ENCODE results near the gene CEP41. TPM values are rescaled to one million over a fixed set of nuclear protein-coding genes. Genes with fewer than 3 reads are reported as not detected.

Gene CEP41
- polyA plus RNA-seq = 12.8 TPM
- long read RNA-seq, donor 1, full-length matches to known transcripts = 4 of 4 reads
- long read RNA-seq, donor 1, partial matches to known transcripts = 0 of 4 reads
- long read RNA-seq, donor 1, other reads (novel, unspliced or antisense) = 0 of 4 reads
- long read RNA-seq, donor 2, full-length matches to known transcripts = 8 of 8 reads
- long read RNA-seq, donor 2, partial matches to known transcripts = 0 of 8 reads
- long read RNA-seq, donor 2, other reads (novel, unspliced or antisense) = 0 of 8 reads
- long read RNA-seq, donor 3, full-length matches to known transcripts = 6 of 6 reads
- long read RNA-seq, donor 3, partial matches to known transcripts = 0 of 6 reads
- long read RNA-seq, donor 3, other reads (novel, unspliced or antisense) = 0 of 6 reads
- long read RNA-seq, donor 4 = 0 reads
- long read RNA-seq, donor 5, full-length matches to known transcripts = 2 of 2 reads
- long read RNA-seq, donor 5, partial matches to known transcripts = 0 of 2 reads
- long read RNA-seq, donor 5, other reads (novel, unspliced or antisense) = 0 of 2 reads
- long read RNA-seq, donor 6, full-length matches to known transcripts = 5 of 5 reads
- long read RNA-seq, donor 6, partial matches to known transcripts = 0 of 5 reads
- long read RNA-seq, donor 6, other reads (novel, unspliced or antisense) = 0 of 5 reads
- long read RNA-seq, donor 7 = 0 reads
- long read RNA-seq, donor 8, full-length matches to known transcripts = 7 of 16 reads
- long read RNA-seq, donor 8, partial matches to known transcripts = 9 of 16 reads
- long read RNA-seq, donor 8, other reads (novel, unspliced or antisense) = 0 of 16 reads
- long read RNA-seq, donor 9, full-length matches to known transcripts = 3 of 10 reads
- long read RNA-seq, donor 9, partial matches to known transcripts = 7 of 10 reads
- long read RNA-seq, donor 9, other reads (novel, unspliced or antisense) = 0 of 10 reads
- long read RNA-seq, donor 10, full-length matches to known transcripts = 7 of 7 reads
- long read RNA-seq, donor 10, partial matches to known transcripts = 0 of 7 reads
- long read RNA-seq, donor 10, other reads (novel, unspliced or antisense) = 0 of 7 reads
- long read RNA-seq, donor 11, partial matches to known transcripts = 0 of 2 reads
- long read RNA-seq, donor 11, other reads (novel, unspliced or antisense) = 0 of 2 reads

- H3K36me3 ChIP-seq (ENCODE audit: control insufficient read depth, insufficient read depth, low read length) = no peaks in the 10 kb centered on the region
- no peaks in the 10 kb centered on the region for H3K9me3 ChIP-seq (ENCODE audit: control insufficient read depth, low read depth, low read length)
- H3K27ac ChIP-seq (ENCODE audit: low read length) = peak within 1 kb of the TSS; percentile 88
- no peaks in the 10 kb centered on the region for H3K27me3 ChIP-seq (ENCODE audit: control insufficient read depth, insufficient read depth, low read length)
- DNase-seq = peak; percentile 98
- peak within 1 kb of the TSS; percentile 88 for H3K4me3 ChIP-seq (ENCODE audit: low read length)
- no CpG with 5 or more reads among the region's 61 CpGs for WGBS (ENCODE audit: insufficient coverage, low lambda C conversion rate)
- peaks cover 7% of the 10 kb centered on the region for H3K4me1 ChIP-seq (ENCODE audit: control insufficient read depth, insufficient read depth, low read length)
Measured at GRCh38 chr7:130440527-130441365, at the start of gene CEP41. CEP41 (minus strand) TSS chr7:130441016; CDS start chr7:130440966, 50 bp downstream.

GRCh38 chr7:130490311-130490791, 49.5 kb upstream of the CEP41 start:
- Histone ChIP-seq H3K27me3 (ENCODE audit: control insufficient read depth, insufficient read depth, low read length) (peaks cover 8% of the 10 kb centered on the region), H3K4me1 (ENCODE audit: control insufficient read depth, insufficient read depth, low read length) (peaks cover 18% of the 10 kb centered on the region), H3K27ac (ENCODE audit: low read length) (peak overlapping the region; percentile 45), H3K36me3 (ENCODE audit: control insufficient read depth, insufficient read depth, low read length) (peaks cover 3% of the 10 kb centered on the region), H3K9me3 (ENCODE audit: control insufficient read depth, low read depth, low read length) (peaks cover 25% of the 10 kb centered on the region), H3K4me3 (ENCODE audit: low read length) (peak overlapping the region; percentile 43)
- 60% methylated on average over 2 of the region's 21 CpGs for WGBS (ENCODE audit: insufficient coverage, low lambda C conversion rate)
- peak in 1 of 2 donors; percentile 26 for DNase-seq

- H3K27ac ChIP-seq (ENCODE audit: low read length) = peak overlapping the region; percentile 10
- H3K9me3 ChIP-seq (ENCODE audit: control insufficient read depth, low read depth, low read length) = peaks cover 25% of the 10 kb centered on the region
- peaks cover 18% of the 10 kb centered on the region for H3K4me1 ChIP-seq (ENCODE audit: control insufficient read depth, insufficient read depth, low read length)
- no peak overlapping the region for H3K4me3 ChIP-seq (ENCODE audit: low read length)
- H3K36me3 ChIP-seq (ENCODE audit: control insufficient read depth, insufficient read depth, low read length) = no peaks in the 10 kb centered on the region
- no CpG with 5 or more reads among the region's 10 CpGs for WGBS (ENCODE audit: insufficient coverage, low lambda C conversion rate)
- H3K27me3 ChIP-seq (ENCODE audit: control insufficient read depth, insufficient read depth, low read length) = peaks cover 8% of the 10 kb centered on the region
- peak in 1 of 2 donors; percentile 17 for DNase-seq
Measured at GRCh38 chr7:130489140-130489983, 48.5 kb upstream of the CEP41 start.

GRCh38 chr7:130488392-130489139, 47.8 kb upstream of the CEP41 start:
- H3K9me3 ChIP-seq (ENCODE audit: control insufficient read depth, low read depth, low read length) = peaks cover 25% of the 10 kb centered on the region
- peaks cover 18% of the 10 kb centered on the region for H3K4me1 ChIP-seq (ENCODE audit: control insufficient read depth, insufficient read depth, low read length)
- H3K4me3 ChIP-seq (ENCODE audit: low read length) = no peak overlapping the region
- WGBS (ENCODE audit: insufficient coverage, low lambda C conversion rate) = no CpG with 5 or more reads among the region's 7 CpGs
- H3K27ac ChIP-seq (ENCODE audit: low read length) = no peak overlapping the region
- H3K36me3 ChIP-seq (ENCODE audit: control insufficient read depth, insufficient read depth, low read length) = no peaks in the 10 kb centered on the region
- no peak for DNase-seq
- H3K27me3 ChIP-seq (ENCODE audit: control insufficient read depth, insufficient read depth, low read length) = peaks cover 8% of the 10 kb centered on the region

GRCh38 chr7:130486954-130487436, 46.2 kb upstream of the CEP41 start:
- WGBS (ENCODE audit: insufficient coverage, low lambda C conversion rate) = 14% methylated on average over 2 of the region's 6 CpGs
- Histone ChIP-seq H3K4me3 (ENCODE audit: low read length) (peak overlapping the region; percentile 70), H3K4me1 (ENCODE audit: control insufficient read depth, insufficient read depth, low read length) (peaks cover 22% of the 10 kb centered on the region), H3K27ac (ENCODE audit: low read length) (peak overlapping the region; percentile 82), H3K9me3 (ENCODE audit: control insufficient read depth, low read depth, low read length) (peaks cover 16% of the 10 kb centered on the region), H3K27me3 (ENCODE audit: control insufficient read depth, insufficient read depth, low read length) (no peaks in the 10 kb centered on the region), H3K36me3 (ENCODE audit: control insufficient read depth, insufficient read depth, low read length) (no peaks in the 10 kb centered on the region)
- peak in 1 of 2 donors; percentile 50 for DNase-seq

- peaks cover 10% of the 10 kb centered on the region for H3K9me3 ChIP-seq (ENCODE audit: control insufficient read depth, low read depth, low read length)
- H3K36me3 ChIP-seq (ENCODE audit: control insufficient read depth, insufficient read depth, low read length) = no peaks in the 10 kb centered on the region
- peak overlapping the region; percentile 70 for H3K4me3 ChIP-seq (ENCODE audit: low read length)
- no peaks in the 10 kb centered on the region for H3K27me3 ChIP-seq (ENCODE audit: control insufficient read depth, insufficient read depth, low read length)
- WGBS (ENCODE audit: insufficient coverage, low lambda C conversion rate) = 10% methylated on average over 2 of the region's 67 CpGs
- peaks cover 24% of the 10 kb centered on the region for H3K4me1 ChIP-seq (ENCODE audit: control insufficient read depth, insufficient read depth, low read length)
- H3K27ac ChIP-seq (ENCODE audit: low read length) = peak overlapping the region; percentile 82
- DNase-seq = peak; percentile 84 to 94
Measured at GRCh38 chr7:130486114-130486953, 45.5 kb upstream of the CEP41 start.

GRCh38 chr7:130485734-130486113, 44.9 kb upstream of the CEP41 start:
- 0% methylated on average over 1 of the region's 11 CpGs for WGBS (ENCODE audit: insufficient coverage, low lambda C conversion rate)
- Histone ChIP-seq H3K9me3 (ENCODE audit: control insufficient read depth, low read depth, low read length) (peaks cover 4% of the 10 kb centered on the region), H3K36me3 (ENCODE audit: control insufficient read depth, insufficient read depth, low read length) (no peaks in the 10 kb centered on the region), H3K4me3 (ENCODE audit: low read length) (peak overlapping the region; percentile 70), H3K27me3 (ENCODE audit: control insufficient read depth, insufficient read depth, low read length) (no peaks in the 10 kb centered on the region), H3K4me1 (ENCODE audit: control insufficient read depth, insufficient read depth, low read length) (peaks cover 24% of the 10 kb centered on the region), H3K27ac (ENCODE audit: low read length) (peak overlapping the region; percentile 82)
- no peak for DNase-seq

- no CpG with 5 or more reads among the region's 3 CpGs for whole genome bisulfite sequencing (ENCODE audit: insufficient coverage, low lambda C conversion rate)
- Histone ChIP-seq H3K36me3 (ENCODE audit: control insufficient read depth, insufficient read depth, low read length) (no peaks in the 10 kb centered on the region), H3K4me1 (ENCODE audit: control insufficient read depth, insufficient read depth, low read length) (peaks cover 15% of the 10 kb centered on the region), H3K27me3 (ENCODE audit: control insufficient read depth, insufficient read depth, low read length) (no peaks in the 10 kb centered on the region), H3K9me3 (ENCODE audit: control insufficient read depth, low read depth, low read length) (peaks cover 3% of the 10 kb centered on the region), H3K4me3 (ENCODE audit: low read length) (no peak overlapping the region), H3K27ac (ENCODE audit: low read length) (no peak overlapping the region)
- no peak for DNase-seq
Measured at GRCh38 chr7:130483031-130483430, 42.2 kb upstream of the CEP41 start.
